HepG2 (cell line): Measurements from ENCODE around the gene DIPK1B. TPM values are rescaled to one million over a fixed set of nuclear protein-coding genes. Genes with fewer than 3 reads are reported as not detected.

Experiments
- ATAC-seq: fragments of 200-7000 bp; cut with Tn5 transposase; 3 replicates; pipeline ENCODE4 v1.9.1; 2020; ENCODE audit warnings: mild to moderate bottlenecking, moderate library complexity
- BruUV-seq: library from RNA; stranded (reverse); fragments of 400-500 nt; replicated peaks from 2 replicates; lab custom pipeline; 2021; lab: Mats Ljungman, UMichigan
- CTCF ChIA-PET: fragments of 300-600 bp; formaldehyde crosslinking; extraction: SDS; loops from one replicate; lab custom pipeline; 2021; ENCODE audit warnings: low total read pairs, inconsistent platforms, low intra/inter-chr PET ratio; lab: Yijun Ruan, JAX
- POLR2A ChIA-PET: fragments of 350-600 bp; sonication (Branson Sonifier 250); formaldehyde crosslinking; loops from one replicate; lab custom pipeline; 2020; ENCODE audit warnings: antibody characterized with exemption, inconsistent platforms; lab: Yijun Ruan, JAX
- DNase-seq: peaks from one replicate; pipeline ENCODE4 v3.0.0-alpha.2; 2015; ENCODE audit warnings: low spot score
- FAIRE-seq: peaks from 3 replicates; lab custom pipeline; 2011; peaks lifted over from hg19 to GRCh38; lab: Jason Lieb, UNC
- H2AFZ ChIP-seq: one replicate; pipeline ENCODE4 v1.6.1; 2011; ENCODE audit warnings: low read length, inconsistent platforms
- H3K27ac ChIP-seq: fragments of 300-600 bp; 3 replicates; pipeline ENCODE4 v1.8.0; 2011; ENCODE audit warnings: mixed run types, mild to moderate bottlenecking, mixed read lengths, low read length, inconsistent platforms; ENCODE audit not compliant: insufficient read depth; ENCODE audit errors: extremely low read length
- H3K27me3 ChIP-seq, 2 experiments: fragments of 200-600 bp in 1 of 2; 2 replicates in 1 of 2; 3 replicates in 1 of 2; pipeline versions ENCODE4 v1.6.0 to v1.8.0; 2011; ENCODE audit warnings: low read length in 2 of 2, mild to moderate bottlenecking in 2 of 2, moderate library complexity in 2 of 2, inconsistent platforms in 1 of 2; ENCODE audit not compliant: insufficient read depth in 2 of 2, control insufficient read depth in 1 of 2
- H3K36me3 ChIP-seq, 2 experiments: fragments of 200-600 bp in 1 of 2; replicated peaks in 1 of 2; 2 replicates in 1 of 2; 3 replicates in 1 of 2; pipeline versions ENCODE4 v1.5.1 to v1.8.0; 2011; ENCODE audit warnings: low read length in 2 of 2, inconsistent platforms in 1 of 2; ENCODE audit not compliant: insufficient read depth in 2 of 2, control insufficient read depth in 1 of 2
- H3K4me1 ChIP-seq: 2 replicates; pipeline ENCODE4 v1.5.1; 2012; ENCODE audit warnings: low read length, inconsistent platforms; ENCODE audit not compliant: insufficient read depth
- H3K4me2 ChIP-seq: 2 replicates; pipeline ENCODE4 v1.6.0; 2011; ENCODE audit warnings: low read depth, low read length, inconsistent platforms
- H3K4me3 ChIP-seq, 3 experiments: fragments of 200-600 bp in 1 of 3; sonication (generic), shearing (Covaris generic) in 1 of 3; replicated peaks in 1 of 3; 2 replicates each; pipeline ENCODE4 v1.5.1; 2011 to 2016; ENCODE audit warnings: low read length in 3 of 3, inconsistent platforms in 2 of 3, low read depth in 2 of 3, mild to moderate bottlenecking in 2 of 3, control low read depth in 1 of 3, mixed read lengths in 1 of 3; ENCODE audit not compliant: insufficient read depth in 1 of 3
- H3K79me2 ChIP-seq: one replicate; pipeline ENCODE4 v1.6.1; 2011; ENCODE audit warnings: low read length, inconsistent platforms; ENCODE audit not compliant: insufficient read depth
- H3K9ac ChIP-seq: 2 replicates; pipeline ENCODE4 v1.6.0; 2011; ENCODE audit warnings: mild to moderate bottlenecking, low read depth, low read length, inconsistent platforms; ENCODE audit not compliant: insufficient read depth
- H3K9me3 ChIP-seq: 2 replicates; pipeline ENCODE4 v1.5.1; 2012; ENCODE audit warnings: mild to moderate bottlenecking, low read length
- H4K20me1 ChIP-seq: 2 replicates; pipeline ENCODE4 v1.6.0; 2011; ENCODE audit warnings: inconsistent platforms, mild to moderate bottlenecking, low read length, moderate library complexity; ENCODE audit not compliant: insufficient read depth
- ARNTL ChIP-seq: sonication (generic); formaldehyde crosslinking; IDR thresholded peaks from 2 replicates; pipeline ENCODE4 v1.4.0; 2020; ENCODE audit warnings: mild to moderate bottlenecking, missing genetic modification reagents
- CBFB ChIP-seq: sonication (generic); formaldehyde crosslinking; IDR thresholded peaks from 2 replicates; pipeline ENCODE4 v1.4.0; 2020; ENCODE audit warnings: missing genetic modification reagents
- MXD1 ChIP-seq: sonication (generic); formaldehyde crosslinking; IDR thresholded peaks from 2 replicates; pipeline ENCODE4 v1.4.0; 2020; ENCODE audit warnings: mild to moderate bottlenecking, missing genetic modification reagents
- PHF5A ChIP-seq: IDR thresholded peaks from one replicate; pipeline ENCODE4 v1.6.1; 2018; ENCODE audit warnings: low read depth, missing genetic modification reagents; ENCODE audit not compliant: unreplicated experiment
- ZBTB34 ChIP-seq: sonication (generic); formaldehyde crosslinking; IDR thresholded peaks from 2 replicates; pipeline ENCODE4 v1.8.0; 2022; ENCODE audit warnings: mild to moderate bottlenecking, missing genetic modification reagents
- ZNF101 ChIP-seq: sonication (generic); formaldehyde crosslinking; IDR thresholded peaks from 2 replicates; pipeline ENCODE4 v1.4.0; 2020; ENCODE audit warnings: mild to moderate bottlenecking, low read depth, missing genetic modification reagents, borderline replicate concordance
- ZNF20 ChIP-seq: sonication (generic); formaldehyde crosslinking; IDR thresholded peaks from 2 replicates; pipeline ENCODE4 v1.4.0; 2020; ENCODE audit warnings: mild to moderate bottlenecking, moderate library complexity, missing genetic modification reagents
- ZNF446 ChIP-seq: sonication (generic); formaldehyde crosslinking; IDR thresholded peaks from 2 replicates; pipeline ENCODE4 v1.5.0; 2020; ENCODE audit warnings: mild to moderate bottlenecking, missing genetic modification reagents
- ZNF547 ChIP-seq: sonication (generic); formaldehyde crosslinking; IDR thresholded peaks from 2 replicates; pipeline ENCODE4 v1.5.1; 2020; ENCODE audit warnings: mild to moderate bottlenecking, missing genetic modification reagents
- WGBS: methylation state at CpG from one replicate; pipeline ENCODE4 v1.1.6; 2017; ENCODE audit warnings: low lambda C conversion rate; 5-methylcytosine and 5-hydroxymethylcytosine counted together
- in situ Hi-C: cut with HindIII; loops from 2 replicates; pipeline ENCODE4 v1.10.0; 2017; ENCODE audit warnings: low pct_unique_long_range_greater_than_20kb; ENCODE audit not compliant: extremely low pct_ligation_motif_present
- intact Hi-C: fragments of 100-400 bp; cut with micrococcal nuclease; formaldehyde crosslinking; loops from one replicate; pipeline ENCODE4 v1.10.0; 2022; ENCODE audit not compliant: unreplicated experiment
- polyA plus RNA-seq, 8 experiments: library from polyadenylated mRNA; depleted of rRNA in 3 of 8; stranded (reverse) in 7 of 8; unstranded in 1 of 8; fragments of >200 nt; fragmentation: Illumina TruSeq in 4 of 8; extraction: Trizol in 4 of 8; gene quantifications; 2 replicates each; pipeline versions ENCODE4 v1.2.1 to v1.2.3, GENCODE V29; 2011 to 2016; ENCODE audit warnings: low read depth in 4 of 8, missing spikeins in 1 of 8, mixed read lengths in 1 of 8; ENCODE audit not compliant: insufficient read depth in 1 of 8
- total RNA-seq, 5 experiments: library from RNA; depleted of rRNA; stranded (reverse); fragments of >200 nt; fragmentation: Illumina TruSeq; extraction: Trizol; gene quantifications; 2 replicates each; pipeline ENCODE4 v1.2.3, GENCODE V29; 2016; ENCODE audit warnings: low read depth in 1 of 5

DIPK1B gene
- total and polyA plus RNA-seq, 2 of the 13 experiments (the other 11 are each of a cell fraction or from before 2014, with no cell fraction given): 0.18 to 3.9 TPM

GRCh38 chr9:136691316-136692184 is 20.8 kb upstream of the DIPK1B start:
- H2AFZ ChIP-seq: no peak overlapping the region
- no peaks in the 10 kb centered on the region for H4K20me1 ChIP-seq
- H3K4me1 ChIP-seq: peaks cover 61% of the 10 kb centered on the region
- ChIA-PET POLR2A (no interaction called here), CTCF (no interaction called here)
- no peak for DNase-seq
- no peaks in the 10 kb centered on the region for H3K9me3 ChIP-seq
- intact Hi-C loops (loop anchor here (5.0 kb wide), 1 partner anchor 44 kb away; no protein-coding TSS in a partner anchor), in situ Hi-C loops (no loop called here)
- no peak for FAIRE-seq
- H3K36me3 ChIP-seq: no peaks in the 10 kb centered on the region
- H3K27ac ChIP-seq: no peak overlapping the region
- peaks cover 21 to 73% of the 10 kb centered on the region in 2 experiments for H3K27me3 ChIP-seq
- no peaks in the 10 kb centered on the region for H3K79me2 ChIP-seq
- ATAC-seq: no peak
- BruUV-seq: no TSS peak
- H3K9ac ChIP-seq: no peak overlapping the region
- WGBS: 0% methylated on average over 1 of the region's 29 CpGs
- H3K4me2 ChIP-seq: no peak overlapping the region
- no peak overlapping the region for H3K4me3 ChIP-seq
- TF ChIP-seq ARNTL: no peak
- 0 out of 2 replicates have a peak, but pooled peaks have one; percentile 21 for TF ChIP-seq MXD1
- TF ChIP-seq ZNF20: no peak
- TF ChIP-seq ZNF101 (CRISPR knock-in tag): no peak
- TF ChIP-seq CBFB (CRISPR knock-in tag): no peak
- no peak for TF ChIP-seq PHF5A
- no peak for TF ChIP-seq ZNF446 (CRISPR knock-in tag)
- TF ChIP-seq ZNF547 (CRISPR knock-in tag): no peak
- TF ChIP-seq ZBTB34 (CRISPR knock-in tag): no peak
